Type B pancreatic cell (in vitro differentiated cells): ENCODE results near the gene LRRC63. TPM values are rescaled to one million over a fixed set of nuclear protein-coding genes. Genes with fewer than 3 reads are reported as not detected.

ENCODE experiments used
- DNase-seq: peaks from one replicate; pipeline ENCODE4 v3.0.0; 2021; ENCODE audit warnings: mixed read lengths; ENCODE audit not compliant: unreplicated experiment; ENCODE audit errors: extremely low spot score
- H3K27ac Mint-ChIP-seq: 2 replicates; pipeline ENCODE4 v1.8.0; 2021; ENCODE audit warnings: mild to moderate bottlenecking, mixed read lengths
- H3K27me3 Mint-ChIP-seq: 2 replicates; pipeline ENCODE4 v1.8.0; 2021; ENCODE audit warnings: mixed read lengths
- H3K36me3 Mint-ChIP-seq: 2 replicates; pipeline ENCODE4 v1.8.0; 2021; ENCODE audit warnings: mixed read lengths
- H3K4me1 Mint-ChIP-seq: one replicate; pipeline ENCODE4 v1.8.0; 2021; ENCODE audit warnings: mixed read lengths; ENCODE audit not compliant: unreplicated experiment
- H3K4me3 Mint-ChIP-seq: 2 replicates; pipeline ENCODE4 v1.8.0; 2021; ENCODE audit warnings: mild to moderate bottlenecking, mixed read lengths
- H3K9me3 Mint-ChIP-seq: 2 replicates; pipeline ENCODE4 v1.8.0; 2021; ENCODE audit warnings: mixed read lengths
- CTCF ChIP-seq: fragments of 200-600 bp; sonication (generic); conservative IDR thresholded peaks from 2 replicates; pipeline ENCODE4 v1.5.0; 2021; ENCODE audit warnings: antibody characterized with exemption, mild to moderate bottlenecking
- total RNA-seq: library from RNA; stranded (reverse); gene quantifications from 2 replicates; pipeline ENCODE4 v1.2.1, GENCODE V29; 2021; ENCODE audit warnings: low replicate concordance

The LRRC63 gene
- total RNA-seq, 1 donor from 2014 or later: 0.24 TPM

GRCh38 chr13:46229251-46229650, 17.5 kb downstream of the LRRC63 start:
- no peak for TF ChIP-seq CTCF
- no peak for DNase-seq
- Mint-ChIP-seq H3K36me3 (no peaks in the 10 kb centered on the region), H3K27me3 (no peaks in the 10 kb centered on the region), H3K9me3 (peaks cover 15% of the 10 kb centered on the region), H3K4me3 (no peak overlapping the region), H3K4me1 (no peaks in the 10 kb centered on the region), H3K27ac (no peak overlapping the region)

GRCh38 chr13:46232281-46232680, 20.6 kb downstream of the LRRC63 start:
- Mint-ChIP-seq H3K9me3 (peaks cover 15% of the 10 kb centered on the region), H3K36me3 (no peaks in the 10 kb centered on the region), H3K4me3 (no peak overlapping the region), H3K4me1 (no peaks in the 10 kb centered on the region), H3K27me3 (no peaks in the 10 kb centered on the region), H3K27ac (no peak overlapping the region)
- no peak for DNase-seq
- no peak for TF ChIP-seq CTCF

- Mint-ChIP-seq H3K4me1 (no peaks in the 10 kb centered on the region), H3K9me3 (peaks cover 14% of the 10 kb centered on the region), H3K27me3 (no peaks in the 10 kb centered on the region), H3K27ac (no peak overlapping the region), H3K4me3 (no peak overlapping the region), H3K36me3 (no peaks in the 10 kb centered on the region)
- DNase-seq: no peak
- no peak for TF ChIP-seq CTCF
Measured at GRCh38 chr13:46235286-46235685, 23.6 kb downstream of the LRRC63 start.

GRCh38 chr13:46265292-46265691, 53.6 kb downstream of the LRRC63 start:
- Mint-ChIP-seq H3K4me1 (no peaks in the 10 kb centered on the region), H3K36me3 (no peaks in the 10 kb centered on the region), H3K27ac (no peak overlapping the region), H3K9me3 (no peaks in the 10 kb centered on the region), H3K4me3 (no peak overlapping the region), H3K27me3 (no peaks in the 10 kb centered on the region)
- no peak for DNase-seq
- TF ChIP-seq CTCF: no peak

- no peak overlapping the region for H3K27ac Mint-ChIP-seq
- TF ChIP-seq CTCF: no peak
Measured at GRCh38 chr13:46267166-46267565, 55.4 kb downstream of the LRRC63 start.

GRCh38 chr13:46270416-46270815, 58.7 kb downstream of the LRRC63 start:
- H3K4me1 Mint-ChIP-seq: no peaks in the 10 kb centered on the region

More at GRCh38 chr13:46267166-46267565, 55.4 kb downstream of the LRRC63 start:
- H3K9me3 Mint-ChIP-seq: no peaks in the 10 kb centered on the region
- no peak for DNase-seq
- no peak overlapping the region for H3K4me3 Mint-ChIP-seq
- no peaks in the 10 kb centered on the region for H3K4me1 Mint-ChIP-seq
- no peaks in the 10 kb centered on the region for H3K36me3 Mint-ChIP-seq
- H3K27me3 Mint-ChIP-seq: no peaks in the 10 kb centered on the region

More at GRCh38 chr13:46270416-46270815, 58.7 kb downstream of the LRRC63 start:
- no peaks in the 10 kb centered on the region for H3K9me3 Mint-ChIP-seq
- no peak for TF ChIP-seq CTCF
- DNase-seq: no peak
- no peak overlapping the region for H3K4me3 Mint-ChIP-seq
- no peaks in the 10 kb centered on the region for H3K27me3 Mint-ChIP-seq
- H3K36me3 Mint-ChIP-seq: no peaks in the 10 kb centered on the region
- H3K27ac Mint-ChIP-seq: no peak overlapping the region
